ENCODE measurements around the gene PRR23E. TPM values are rescaled to one million over a fixed set of nuclear protein-coding genes. Genes with fewer than 3 reads are reported as not detected.

PRR23E gene
- total RNA-seq, 4 donors from 2014 or later: not detected

DNA sequence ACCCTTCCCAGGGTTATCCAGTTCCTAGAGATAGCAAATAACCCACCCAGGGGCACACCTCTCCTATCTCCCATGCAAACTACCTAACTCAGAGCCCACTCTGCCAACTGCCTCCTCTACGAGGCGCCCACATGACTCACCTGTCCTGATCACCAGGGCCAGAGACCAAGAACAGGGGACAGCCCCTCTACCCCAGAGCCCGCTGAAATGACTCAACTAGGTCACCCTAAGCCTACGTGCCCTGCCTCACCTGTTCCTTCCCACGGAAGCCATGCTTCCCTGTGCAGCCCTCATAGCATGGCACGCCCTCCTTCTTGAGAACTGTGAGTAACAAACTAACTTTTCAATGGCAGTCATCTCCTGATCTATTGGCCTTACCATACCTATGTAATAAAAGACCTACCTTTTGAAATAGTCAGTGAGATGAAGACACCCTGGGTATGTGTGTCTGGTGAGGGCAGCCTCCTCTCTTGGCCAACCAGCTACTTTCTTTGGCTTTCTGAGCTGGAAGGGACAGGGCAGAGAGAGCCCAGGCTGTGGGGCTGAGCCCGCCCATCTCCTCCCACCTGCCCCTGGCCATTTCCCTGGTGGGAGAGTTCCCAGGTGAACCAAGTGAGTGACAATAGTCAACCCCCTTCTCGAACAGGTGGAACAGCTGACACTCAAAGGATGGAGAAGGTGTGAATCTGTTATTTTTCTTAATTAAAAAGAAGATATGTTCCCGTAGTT, 25.5 kb upstream of the PRR23E start:
- 69 to 80% methylated on average over 8 to 9 of the region's 9 CpGs for WGBS, 2 donors
- Histone ChIP-seq H3K27me3 (peaks cover 0 to 73% (median 0%) of the 10 kb centered on the region in 4 donors), H3K36me3 (no peaks in the 10 kb centered on the region), H3K4me1 (no peaks in the 10 kb centered on the region), H3K9me3 (no peaks in the 10 kb centered on the region), H3K27ac (no peak overlapping the region), H3K4me3 (no peak overlapping the region)
- intact Hi-C loops (cut with DNase I): no loop called here
- TF ChIP-seq, protein P1, sequence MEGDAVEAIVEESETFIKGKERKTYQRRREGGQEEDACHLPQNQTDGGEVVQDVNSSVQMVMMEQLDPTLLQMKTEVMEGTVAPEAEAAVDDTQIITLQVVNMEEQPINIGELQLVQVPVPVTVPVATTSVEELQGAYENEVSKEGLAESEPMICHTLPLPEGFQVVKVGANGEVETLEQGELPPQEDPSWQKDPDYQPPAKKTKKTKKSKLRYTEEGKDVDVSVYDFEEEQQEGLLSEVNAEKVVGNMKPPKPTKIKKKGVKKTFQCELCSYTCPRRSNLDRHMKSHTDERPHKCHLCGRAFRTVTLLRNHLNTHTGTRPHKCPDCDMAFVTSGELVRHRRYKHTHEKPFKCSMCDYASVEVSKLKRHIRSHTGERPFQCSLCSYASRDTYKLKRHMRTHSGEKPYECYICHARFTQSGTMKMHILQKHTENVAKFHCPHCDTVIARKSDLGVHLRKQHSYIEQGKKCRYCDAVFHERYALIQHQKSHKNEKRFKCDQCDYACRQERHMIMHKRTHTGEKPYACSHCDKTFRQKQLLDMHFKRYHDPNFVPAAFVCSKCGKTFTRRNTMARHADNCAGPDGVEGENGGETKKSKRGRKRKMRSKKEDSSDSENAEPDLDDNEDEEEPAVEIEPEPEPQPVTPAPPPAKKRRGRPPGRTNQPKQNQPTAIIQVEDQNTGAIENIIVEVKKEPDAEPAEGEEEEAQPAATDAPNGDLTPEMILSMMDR (IDR thresholded peaks at IDR 0.05): no peak
- no peak for TF ChIP-seq POLR2A (IDR thresholded peaks at IDR 0.05)
- no peak for DNase-seq

DNA sequence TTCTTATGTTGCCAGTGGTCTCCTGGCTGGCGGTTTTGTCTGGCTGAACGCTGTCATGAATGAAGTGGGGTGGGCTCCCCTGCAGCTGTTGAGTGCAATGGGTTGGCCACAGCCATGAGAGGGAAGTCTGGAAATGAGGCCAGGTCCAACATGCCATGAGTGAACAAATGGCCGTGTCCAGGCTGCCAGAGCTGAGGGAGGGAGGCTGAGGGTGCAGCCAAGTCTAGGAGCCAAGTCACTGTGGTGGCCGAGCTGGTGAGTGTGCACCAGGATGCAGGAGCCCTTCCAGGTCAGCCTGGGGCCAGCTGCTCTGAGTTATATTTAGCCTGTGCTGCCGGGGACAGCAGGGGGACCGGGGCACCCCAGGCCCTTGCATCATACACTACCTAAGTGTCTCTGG, 24.7 kb upstream of the PRR23E start:
- H3K27me3 ChIP-seq: peaks cover 0 to 73% (median 0%) of the 10 kb centered on the region in 4 donors
- H3K9me3 ChIP-seq: no peaks in the 10 kb centered on the region
- no peaks in the 10 kb centered on the region for H3K36me3 ChIP-seq
- intact Hi-C loops (cut with DNase I): no loop called here
- TF ChIP-seq, protein P1 (IDR thresholded peaks at IDR 0.05): no peak
- no peak overlapping the region for H3K4me3 ChIP-seq
- 47 to 56% methylated on average over 3 to 6 of the region's 6 CpGs for WGBS, 2 donors
- no peak overlapping the region for H3K27ac ChIP-seq
- DNase-seq: no peak
- H3K4me1 ChIP-seq: peaks cover 0 to 3% (median 0%) of the 10 kb centered on the region in 3 donors

DNA sequence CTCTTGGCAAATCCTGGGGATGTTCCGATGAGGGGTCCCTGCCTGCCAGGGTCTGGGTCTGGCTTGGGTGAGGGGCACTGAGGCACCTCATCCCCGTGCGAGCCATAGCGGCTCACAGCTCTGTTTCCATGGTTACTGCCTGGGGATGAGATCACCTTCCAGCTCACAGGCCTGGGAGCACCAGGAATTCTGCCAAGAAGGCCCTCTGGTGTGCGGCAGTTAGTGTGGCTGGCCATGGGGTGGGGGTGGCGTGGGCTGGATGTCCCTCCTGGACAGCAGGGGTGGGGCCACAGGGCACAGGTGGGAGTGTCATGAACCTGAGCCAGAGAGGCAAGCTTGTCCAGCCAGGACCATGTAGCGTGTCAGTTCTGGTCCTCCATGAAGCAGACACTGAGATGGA, 22.1 kb upstream of the PRR23E start:
- WGBS, 2 donors: 52 to 70% methylated on average over 2 of the region's 7 CpGs
- no peak for DNase-seq
- Histone ChIP-seq H3K4me3 (no peak overlapping the region), H3K27ac (no peak overlapping the region), H3K9me3 (no peaks in the 10 kb centered on the region), H3K36me3 (no peaks in the 10 kb centered on the region), H3K27me3 (peaks cover 0 to 80% (median 0%) of the 10 kb centered on the region in 4 donors), H3K4me1 (peaks cover 0 to 3% (median 0%) of the 10 kb centered on the region in 3 donors)
- TF ChIP-seq POLR2A (IDR thresholded peaks at IDR 0.05): no peak
- TF ChIP-seq, protein P1 (IDR thresholded peaks at IDR 0.05): no peak
- intact Hi-C loops (cut with DNase I): no loop called here

DNA sequence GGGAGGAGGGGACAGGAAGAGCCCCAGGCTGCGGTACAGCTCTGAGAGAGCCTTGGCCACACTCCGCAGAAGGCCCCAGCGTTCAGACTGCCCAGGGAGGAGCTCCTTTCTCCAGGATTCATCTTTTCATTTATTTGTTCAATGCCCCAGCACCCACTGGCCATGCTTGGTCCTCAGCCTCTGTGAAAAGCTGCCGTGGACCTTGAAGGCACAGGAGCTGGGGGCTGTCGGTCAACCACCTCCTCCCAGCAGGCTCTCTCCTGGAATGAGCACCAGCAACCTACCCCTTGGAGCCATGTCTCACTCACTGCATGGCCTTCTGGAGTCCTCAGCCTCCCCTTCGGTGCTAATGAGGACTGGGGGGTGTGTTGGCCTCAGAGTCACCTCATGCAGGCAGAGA, 21.6 kb upstream of the PRR23E start:
- Histone ChIP-seq H3K9me3 (no peaks in the 10 kb centered on the region), H3K4me3 (no peak overlapping the region), H3K27me3 (peaks cover 0 to 80% (median 0%) of the 10 kb centered on the region in 4 donors), H3K36me3 (no peaks in the 10 kb centered on the region), H3K4me1 (peaks cover 0 to 3% (median 0%) of the 10 kb centered on the region in 3 donors), H3K27ac (no peak overlapping the region)
- intact Hi-C loops (cut with DNase I): no loop called here
- DNase-seq: no peak
- TF ChIP-seq, protein P1 (IDR thresholded peaks at IDR 0.05): no peak
- no peak for TF ChIP-seq POLR2A (IDR thresholded peaks at IDR 0.05)
- 77 to 82% methylated on average over 5 to 6 of the region's 6 CpGs for WGBS, 2 donors

DNA sequence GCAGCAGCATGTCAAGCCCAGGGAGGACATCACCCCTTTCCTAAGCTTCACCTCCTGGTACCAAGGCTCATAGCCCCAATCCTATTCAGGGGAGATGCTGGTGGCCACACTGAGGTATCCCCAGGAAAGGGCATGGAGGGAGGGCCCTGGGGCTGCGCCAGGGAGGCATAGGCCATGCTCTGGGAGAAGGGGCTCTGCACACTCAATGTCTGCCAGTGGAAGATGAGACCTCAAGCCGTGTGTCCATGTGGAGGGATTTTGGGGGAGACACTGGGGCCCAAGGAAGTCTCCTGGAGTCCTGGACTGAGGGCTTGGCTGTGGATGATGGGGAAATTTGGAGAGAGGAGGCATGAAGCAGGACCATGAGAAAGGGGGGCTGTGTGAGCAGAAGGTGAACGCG, 21.2 kb upstream of the PRR23E start:
- Histone ChIP-seq H3K4me3 (no peak overlapping the region), H3K9me3 (no peaks in the 10 kb centered on the region), H3K27me3 (peaks cover 0 to 80% (median 0%) of the 10 kb centered on the region in 4 donors), H3K4me1 (peaks cover 0 to 3% (median 0%) of the 10 kb centered on the region in 3 donors), H3K27ac (no peak overlapping the region), H3K36me3 (no peaks in the 10 kb centered on the region)
- no peak for TF ChIP-seq POLR2A (IDR thresholded peaks at IDR 0.05)
- TF ChIP-seq, protein P1 (IDR thresholded peaks at IDR 0.05): no peak
- intact Hi-C loops (cut with DNase I): no loop called here
- no peak for DNase-seq
- 90 to 92% methylated on average over 3 of the region's 4 CpGs for WGBS, 2 donors

Measured in esophagus squamous epithelium (tissue), 5 donors.